ENCODE results near the gene CD207. TPM values are rescaled to one million over a fixed set of nuclear protein-coding genes. Genes with fewer than 3 reads are reported as not detected.

The CD207 gene
- total RNA-seq, 1 experiment from 2014 or later, result 1.1 TPM

GRCh38 chr2:70826696-70827350 lies 8.8 kb downstream of the CD207 start:
- BruUV-seq (replicated peaks), result no TSS peak
- ChIA-PET CTCF (no interaction called here), POLR2A (ENCODE audit: low non-redundant PET) (no interaction called here)
- Histone ChIP-seq H3K27me3 (replicated peaks; ENCODE audit: insufficient read depth, low read depth, low read length, poor library complexity) (no peaks in the 10 kb centered on the region), H3K27ac (ENCODE audit: low read depth, low read length, poor library complexity, severe bottlenecking) (no peak overlapping the region), H3K36me3 (ENCODE audit: insufficient read depth, low read length, poor library complexity, severe bottlenecking) (no peaks in the 10 kb centered on the region), H3K9me3 (ENCODE audit: low read depth, low read length, poor library complexity, severe bottlenecking) (no peaks in the 10 kb centered on the region), H3K4me1 (ENCODE audit: insufficient read depth, low read length, poor library complexity, severe bottlenecking) (peaks cover 5% of the 10 kb centered on the region), H3K4me3 (ENCODE audit: low read depth, low read length, poor library complexity, severe bottlenecking) (no peak overlapping the region)
- peak; percentile 24 for DNase-seq (ENCODE audit: low spot score)
- intact Hi-C loops (cut with micrococcal nuclease; ENCODE audit: unreplicated experiment), result no loop called here
- no peak for TF ChIP-seq EZH2 (IDR thresholded peaks at IDR 0.05; ENCODE audit: borderline replicate concordance, low read depth, low read length, poor library complexity, severe bottlenecking)
- no peak for TF ChIP-seq CTCF (conservative IDR thresholded peaks at IDR 0.05; ENCODE audit: low read depth, low read length)

- ChIA-PET POLR2A (ENCODE audit: low non-redundant PET) (no interaction called here), CTCF (interaction anchor here (0.6 to 0.7 kb wide), 2 partner anchors 33 to 141 kb away, joined by 3 to 7 read pairs; partner anchors contain the start of gene FIGLA)
- no peak for TF ChIP-seq CTCF (conservative IDR thresholded peaks at IDR 0.05; ENCODE audit: low read depth, low read length)
- TF ChIP-seq EZH2 (IDR thresholded peaks at IDR 0.05; ENCODE audit: borderline replicate concordance, low read depth, low read length, poor library complexity, severe bottlenecking), result no peak
Measured at GRCh38 chr2:70823249-70823648, 12.4 kb downstream of the CD207 start.

GRCh38 chr2:70822843-70823242 lies 12.8 kb downstream of the CD207 start:
- CTCF ChIA-PET, result no interaction called here
- POLR2A ChIA-PET (ENCODE audit: low non-redundant PET), result no interaction called here
- no peaks in the 10 kb centered on the region for H3K36me3 ChIP-seq (ENCODE audit: insufficient read depth, low read length, poor library complexity, severe bottlenecking)
- TF ChIP-seq CTCF (conservative IDR thresholded peaks at IDR 0.05; ENCODE audit: low read depth, low read length) (no peak), EZH2 (IDR thresholded peaks at IDR 0.05; ENCODE audit: borderline replicate concordance, low read depth, low read length, poor library complexity, severe bottlenecking) (no peak)
- intact Hi-C loops (cut with micrococcal nuclease; ENCODE audit: unreplicated experiment), result no loop called here
- H3K27me3 ChIP-seq (replicated peaks; ENCODE audit: insufficient read depth, low read depth, low read length, poor library complexity), result no peaks in the 10 kb centered on the region
- no peak for DNase-seq (ENCODE audit: low spot score)
- H3K27ac ChIP-seq (ENCODE audit: low read depth, low read length, poor library complexity, severe bottlenecking), result no peak overlapping the region
- no peak overlapping the region for H3K4me3 ChIP-seq (ENCODE audit: low read depth, low read length, poor library complexity, severe bottlenecking)
- no peaks in the 10 kb centered on the region for H3K9me3 ChIP-seq (ENCODE audit: low read depth, low read length, poor library complexity, severe bottlenecking)
- H3K4me1 ChIP-seq (ENCODE audit: insufficient read depth, low read length, poor library complexity, severe bottlenecking), result peaks cover 5% of the 10 kb centered on the region
- no TSS peak for BruUV-seq (replicated peaks)

More at GRCh38 chr2:70823249-70823648, 12.4 kb downstream of the CD207 start:
- no peak for DNase-seq (ENCODE audit: low spot score)
- BruUV-seq (replicated peaks), result no TSS peak
- Histone ChIP-seq H3K9me3 (ENCODE audit: low read depth, low read length, poor library complexity, severe bottlenecking) (no peaks in the 10 kb centered on the region), H3K27me3 (replicated peaks; ENCODE audit: insufficient read depth, low read depth, low read length, poor library complexity) (no peaks in the 10 kb centered on the region), H3K4me1 (ENCODE audit: insufficient read depth, low read length, poor library complexity, severe bottlenecking) (peaks cover 5% of the 10 kb centered on the region), H3K27ac (ENCODE audit: low read depth, low read length, poor library complexity, severe bottlenecking) (no peak overlapping the region), H3K4me3 (ENCODE audit: low read depth, low read length, poor library complexity, severe bottlenecking) (no peak overlapping the region), H3K36me3 (ENCODE audit: insufficient read depth, low read length, poor library complexity, severe bottlenecking) (no peaks in the 10 kb centered on the region)
- intact Hi-C loops (cut with micrococcal nuclease; ENCODE audit: unreplicated experiment), result no loop called here

Data from A673 (cell line).